GM23338 (cell line): Measurements from ENCODE around the gene CAT. TPM values are rescaled to one million over a fixed set of nuclear protein-coding genes. Genes with fewer than 3 reads are reported as not detected.

Source experiments
- ATAC-seq: fragments of 200-7000 bp; cut with Tn5 transposase; 3 replicates; pipeline ENCODE4 v1.9.1; 2020
- DNase-seq: peaks from one replicate; pipeline ENCODE4 v3.0.0-alpha.2; 2015; ENCODE audit warnings: low spot score
- H2AFZ ChIP-seq: fragments of 200-600 bp; sonication (generic); 2 replicates; pipeline ENCODE4 v1.8.0; 2016; ENCODE audit warnings: antibody characterized with exemption, mild to moderate bottlenecking, moderate library complexity
- H3F3A ChIP-seq: fragments of 200-600 bp; sonication (generic); replicated peaks from 2 replicates; pipeline ENCODE4 v1.8.0; 2017; ENCODE audit warnings: antibody characterized with exemption, mixed run types, low read depth
- H3K27ac ChIP-seq: fragments of 200-600 bp; sonication (generic); 2 replicates; pipeline ENCODE4 v1.6.1; 2016; ENCODE audit warnings: low read depth
- H3K27me3 ChIP-seq: fragments of 200-600 bp; sonication (generic); 2 replicates; pipeline ENCODE4 v1.8.0; 2016; ENCODE audit warnings: mild to moderate bottlenecking, mixed run types, moderate library complexity; ENCODE audit not compliant: insufficient read depth
- H3K36me3 ChIP-seq: fragments of 200-600 bp; sonication (generic); 2 replicates; pipeline ENCODE4 v1.8.0; 2016; ENCODE audit warnings: mild to moderate bottlenecking; ENCODE audit not compliant: insufficient read depth
- H3K4me1 ChIP-seq: fragments of 200-600 bp; sonication (generic); 2 replicates; pipeline ENCODE4 v1.8.0; 2016; ENCODE audit warnings: mild to moderate bottlenecking, moderate library complexity; ENCODE audit not compliant: insufficient read depth
- H3K4me2 ChIP-seq: fragments of 200-600 bp; sonication (generic); 2 replicates; pipeline ENCODE4 v1.7.1; 2017; ENCODE audit warnings: mixed run types
- H3K4me3 ChIP-seq: fragments of 200-600 bp; sonication (generic); 2 replicates; pipeline ENCODE4 v1.6.1; 2016; ENCODE audit warnings: mixed run types
- H3K79me2 ChIP-seq: fragments of 200-600 bp; sonication (generic); replicated peaks from 2 replicates; pipeline ENCODE4 v1.8.0; 2017; ENCODE audit warnings: mild to moderate bottlenecking; ENCODE audit not compliant: insufficient read depth
- H3K9me2 ChIP-seq: fragments of 200-600 bp; sonication (generic); 2 replicates; pipeline ENCODE4 v1.8.0; 2017; ENCODE audit not compliant: insufficient read depth
- H4K20me1 ChIP-seq: fragments of 200-600 bp; sonication (generic); replicated peaks from 2 replicates; pipeline ENCODE4 v1.8.0; 2017; ENCODE audit warnings: mild to moderate bottlenecking; ENCODE audit not compliant: insufficient read depth
- H3K27ac Mint-ChIP-seq: 2 replicates; pipeline ENCODE4 v1.8.0; 2020; ENCODE audit warnings: inconsistent platforms, mild to moderate bottlenecking, moderate library complexity, mixed read lengths
- H3K27me3 Mint-ChIP-seq: 3 replicates; pipeline ENCODE4 v1.8.0; 2022; ENCODE audit warnings: low read depth, mild to moderate bottlenecking, moderate library complexity, mixed read lengths, inconsistent platforms; ENCODE audit not compliant: insufficient read depth, poor library complexity
- H3K36me3 Mint-ChIP-seq: 3 replicates; pipeline ENCODE4 v1.8.0; 2021; ENCODE audit warnings: low read depth, mild to moderate bottlenecking, inconsistent platforms, moderate library complexity, mixed read lengths
- H3K4me1 Mint-ChIP-seq: 3 replicates; pipeline ENCODE4 v1.8.0; 2020; ENCODE audit warnings: mild to moderate bottlenecking, inconsistent platforms, mixed read lengths
- H3K4me3 Mint-ChIP-seq: 3 replicates; pipeline ENCODE4 v1.8.0; 2021; ENCODE audit warnings: moderate library complexity, mild to moderate bottlenecking, inconsistent platforms, mixed read lengths
- H3K9me3 Mint-ChIP-seq: 3 replicates; pipeline ENCODE4 v1.8.0; 2020; ENCODE audit warnings: moderate library complexity, mild to moderate bottlenecking, inconsistent platforms, mixed read lengths
- CREB1 ChIP-seq: fragments of 250-450 bp; sonication (Bioruptor Pico); IDR thresholded peaks from 2 replicates; pipeline ENCODE4 v1.5.0; 2020; ENCODE audit warnings: low read depth, mild to moderate bottlenecking, moderate library complexity
- CTCF ChIP-seq, 2 experiments: fragments of 200-600 bp in 1 of 2; sonication (generic) in 1 of 2; conservative IDR thresholded peaks; 2 replicates each; pipeline versions ENCODE4 v1.5.1 to v1.6.1; 2016 to 2017; ENCODE audit warnings: antibody characterized with exemption in 2 of 2, low read depth in 2 of 2, mild to moderate bottlenecking in 2 of 2, moderate library complexity in 1 of 2
- EZH2 ChIP-seq: fragments of 200-600 bp; sonication (generic); IDR thresholded peaks from one replicate; pipeline ENCODE4 v1.8.0; 2017; ENCODE audit warnings: antibody characterized with exemption, mild to moderate bottlenecking, low read depth; ENCODE audit not compliant: unreplicated experiment
- EZH2phosphoT487 ChIP-seq: fragments of 200-600 bp; sonication (generic); IDR thresholded peaks from one replicate; pipeline ENCODE4 v1.8.1; 2018; ENCODE audit warnings: antibody characterized with exemption; ENCODE audit not compliant: unreplicated experiment
- JUNB ChIP-seq: IDR thresholded peaks from one replicate; pipeline ENCODE4 v1.6.1; 2016; ENCODE audit warnings: antibody characterized with exemption; ENCODE audit not compliant: unreplicated experiment
- NANOG ChIP-seq: IDR thresholded peaks from 2 replicates; pipeline ENCODE4 v1.6.1; 2016; ENCODE audit warnings: antibody characterized with exemption, borderline replicate concordance
- POLR2AphosphoS5 ChIP-seq: IDR thresholded peaks from 2 replicates; pipeline ENCODE4 v1.6.1; 2016; ENCODE audit warnings: antibody characterized with exemption, low read depth
- REST ChIP-seq: IDR thresholded peaks from one replicate; pipeline ENCODE4 v1.6.1; 2018; ENCODE audit warnings: antibody characterized with exemption; ENCODE audit not compliant: unreplicated experiment
- STAT1 ChIP-seq: IDR thresholded peaks from one replicate; pipeline ENCODE4 v1.6.1; 2016; ENCODE audit warnings: antibody characterized with exemption; ENCODE audit not compliant: unreplicated experiment
- ZNF114 ChIP-seq: fragments of 250-450 bp; sonication (Bioruptor Pico); IDR thresholded peaks from 2 replicates; pipeline ENCODE4 v1.5.0; 2020; ENCODE audit warnings: mild to moderate bottlenecking, moderate library complexity
- ZNF331 ChIP-seq: fragments of 250-450 bp; sonication (Bioruptor Pico); IDR thresholded peaks from 2 replicates; pipeline ENCODE4 v1.5.0; 2020; ENCODE audit warnings: low read depth, mild to moderate bottlenecking, moderate library complexity
- ZNF462 ChIP-seq: fragments of 250-450 bp; sonication (Bioruptor Pico); IDR thresholded peaks from 2 replicates; pipeline ENCODE4 v1.5.0; 2020; ENCODE audit warnings: mild to moderate bottlenecking, moderate library complexity
- polyA plus RNA-seq: library from polyadenylated mRNA; unstranded; fragments of >200 nt; fragmentation: Nextera tagmentation; extraction: Ambion mirVana; gene quantifications from 2 replicates; pipeline ENCODE4 v1.2.1, GENCODE V29; 2016
- total RNA-seq: library from RNA; depleted of rRNA; stranded (reverse); fragments of >200 nt; shearing (Covaris generic); gene quantifications from 2 replicates; pipeline ENCODE4 v1.2.3, GENCODE V29; 2014
- TF ChIP-seq, protein P1 (sequence below): IDR thresholded peaks from 2 replicates; pipeline ENCODE4 v1.6.1; 2016; ENCODE audit warnings: antibody characterized with exemption

CAT gene
- total and polyA plus RNA-seq, 2 experiments from 2014 or later, result 15.9 to 24.0 TPM

GRCh38 chr11:34507156-34507555 lies 68.4 kb downstream of the CAT start:
- Histone ChIP-seq H3K4me3 (no peak overlapping the region), H3K4me1 (no peaks in the 10 kb centered on the region), H3F3A (no peaks in the 10 kb centered on the region), H3K4me2 (no peak overlapping the region), H3K27me3 (no peaks in the 10 kb centered on the region), H3K36me3 (no peaks in the 10 kb centered on the region), H4K20me1 (no peaks in the 10 kb centered on the region), H3K27ac (no peak overlapping the region), H3K9me2 (no peaks in the 10 kb centered on the region; the same call in 1 of the 2 replicates), H2AFZ (peak overlapping the region; percentile 70; the same call in 1 of the 2 replicates), H3K79me2 (no peaks in the 10 kb centered on the region)
- H3K4me3 Mint-ChIP-seq, result no peak overlapping the region
- no peaks in the 10 kb centered on the region for H3K9me3 Mint-ChIP-seq
- ATAC-seq (no peak), DNase-seq (no peak)
- H3K36me3 Mint-ChIP-seq, result no peaks in the 10 kb centered on the region
- H3K27me3 Mint-ChIP-seq, result peaks cover 4% of the 10 kb centered on the region
- H3K27ac Mint-ChIP-seq, result no peak overlapping the region
- TF ChIP-seq NANOG (no peak), POLR2AphosphoS5 (no peak), EZH2phosphoT487 (no peak), EZH2 (no peak), ZNF331 (CRISPR knock-in tag) (no peak), CREB1 (no peak), REST (no peak), ZNF114 (no peak), STAT1 (no peak), CTCF (conservative IDR thresholded peaks at IDR 0.05; ENCODE audit: low read depth in 2 of 2) (no peak), JUNB (no peak), ZNF462 (no peak)
- TF ChIP-seq, protein P1, sequence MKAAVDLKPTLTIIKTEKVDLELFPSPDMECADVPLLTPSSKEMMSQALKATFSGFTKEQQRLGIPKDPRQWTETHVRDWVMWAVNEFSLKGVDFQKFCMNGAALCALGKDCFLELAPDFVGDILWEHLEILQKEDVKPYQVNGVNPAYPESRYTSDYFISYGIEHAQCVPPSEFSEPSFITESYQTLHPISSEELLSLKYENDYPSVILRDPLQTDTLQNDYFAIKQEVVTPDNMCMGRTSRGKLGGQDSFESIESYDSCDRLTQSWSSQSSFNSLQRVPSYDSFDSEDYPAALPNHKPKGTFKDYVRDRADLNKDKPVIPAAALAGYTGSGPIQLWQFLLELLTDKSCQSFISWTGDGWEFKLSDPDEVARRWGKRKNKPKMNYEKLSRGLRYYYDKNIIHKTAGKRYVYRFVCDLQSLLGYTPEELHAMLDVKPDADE, result no peak
- no peaks in the 10 kb centered on the region for H3K4me1 Mint-ChIP-seq
